NCI-H1092 (cell line): ENCODE results near the gene BANP.
"Not testable (repeated sequence)": the region's sequence is repeated elsewhere in the genome, so short reads cannot be mapped to it uniquely, and the experiment has no call there.

ENCODE experiments used
- DNase-seq: peaks from one replicate; lab custom pipeline; 2025; lab: John Stamatoyannopoulos, UW

Gene BANP

GRCh38 chr16:88033003-88033740 is 81.9 kb downstream of the BANP start:
- DNase-seq = not testable (repeated sequence)

- no peak for DNase-seq
Observed at GRCh38 chr16:88034770-88035169, 83.5 kb downstream of the BANP start.

GRCh38 chr16:88035292-88035691 is 84.1 kb downstream of the BANP start:
- no peak for DNase-seq

- not testable (repeated sequence) for DNase-seq
Observed at GRCh38 chr16:88035884-88036639, 84.8 kb downstream of the BANP start.

- not testable (repeated sequence) for DNase-seq
Observed at GRCh38 chr16:88036640-88036996, 85.4 kb downstream of the BANP start.

- DNase-seq = not testable (repeated sequence)
Observed at GRCh38 chr16:88037359-88037758, 86.1 kb downstream of the BANP start.

GRCh38 chr16:88037876-88038525 is 86.8 kb downstream of the BANP start:
- DNase-seq = not testable (repeated sequence)

GRCh38 chr16:88038526-88038908 is 87.3 kb downstream of the BANP start:
- not testable (repeated sequence) for DNase-seq

GRCh38 chr16:88039591-88039990 is 88.4 kb downstream of the BANP start:
- DNase-seq = no peak

GRCh38 chr16:88040196-88040876 is 89.1 kb downstream of the BANP start:
- DNase-seq = not testable (repeated sequence)

- not testable (repeated sequence) for DNase-seq
Observed at GRCh38 chr16:88040877-88041244, 89.6 kb downstream of the BANP start.

- not testable (repeated sequence) for DNase-seq
Observed at GRCh38 chr16:88041506-88041905, 90.3 kb downstream of the BANP start.

GRCh38 chr16:88041986-88042562 is 90.8 kb downstream of the BANP start:
- DNase-seq = not testable (repeated sequence)

GRCh38 chr16:88043208-88043910 is 92.1 kb downstream of the BANP start:
- not testable (repeated sequence) for DNase-seq

GRCh38 chr16:88044121-88044581 is 92.9 kb downstream of the BANP start:
- not testable (repeated sequence) for DNase-seq

GRCh38 chr16:88045361-88045760 is 94.1 kb downstream of the BANP start:
- DNase-seq = not testable (repeated sequence)

GRCh38 chr16:88045820-88046303 is 94.6 kb downstream of the BANP start:
- no peak for DNase-seq

- no peak for DNase-seq
Observed at GRCh38 chr16:88047462-88047861, 96.2 kb downstream of the BANP start.

GRCh38 chr16:88048985-88049384 is 97.8 kb downstream of the BANP start:
- DNase-seq = no peak

GRCh38 chr16:88049561-88050545 is 98.6 kb downstream of the BANP start:
- no peak for DNase-seq
